ENCODE measurements around the gene GRIN3B.
A peak's percentile ranks its signal among the peaks of the same experiment; 100 is the strongest.

DNA sequence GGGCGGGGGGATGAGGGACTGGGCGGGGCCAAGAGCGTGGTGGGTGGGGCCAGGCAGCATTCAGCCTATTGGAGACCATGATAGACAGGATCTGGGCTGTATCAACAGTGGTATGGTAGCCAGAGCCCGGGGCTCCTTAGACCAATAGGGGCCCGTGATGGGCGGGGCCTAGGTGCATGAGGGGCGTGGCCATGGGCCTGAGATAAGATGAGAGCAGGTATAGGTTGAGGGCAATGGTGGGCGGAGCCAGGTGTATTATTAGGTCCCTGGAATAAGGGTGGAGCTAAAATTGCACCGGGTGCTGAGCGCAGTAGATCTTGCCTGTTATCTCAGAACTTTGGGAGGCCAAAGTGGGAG lies 45.0 kb downstream of the GRIN3B start:
- TF ChIP-seq, protein P1, sequence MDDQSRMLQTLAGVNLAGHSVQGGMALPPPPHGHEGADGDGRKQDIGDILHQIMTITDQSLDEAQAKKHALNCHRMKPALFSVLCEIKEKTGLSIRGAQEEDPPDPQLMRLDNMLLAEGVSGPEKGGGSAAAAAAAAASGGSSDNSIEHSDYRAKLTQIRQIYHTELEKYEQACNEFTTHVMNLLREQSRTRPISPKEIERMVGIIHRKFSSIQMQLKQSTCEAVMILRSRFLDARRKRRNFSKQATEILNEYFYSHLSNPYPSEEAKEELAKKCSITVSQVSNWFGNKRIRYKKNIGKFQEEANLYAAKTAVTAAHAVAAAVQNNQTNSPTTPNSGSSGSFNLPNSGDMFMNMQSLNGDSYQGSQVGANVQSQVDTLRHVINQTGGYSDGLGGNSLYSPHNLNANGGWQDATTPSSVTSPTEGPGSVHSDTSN (IDR thresholded peaks at IDR 0.05; ENCODE audit: insufficient replicate concordance, low read depth, low read length) = peak; percentile 78
- TF ChIP-seq HCFC1 (IDR thresholded peaks at IDR 0.05; ENCODE audit: low read length) (no peak), USF2 (IDR thresholded peaks at IDR 0.05; ENCODE audit: borderline replicate concordance, low read depth, low read length) (no peak), FOS (IDR thresholded peaks at IDR 0.05; ENCODE audit: borderline replicate concordance, extremely low read depth, insufficient read length) (no peak), CEBPB (IDR thresholded peaks at IDR 0.05; ENCODE audit: borderline replicate concordance in 1 of 2, low read depth in 2 of 2, low read length in 2 of 2) (no peak), NFIC (IDR thresholded peaks at IDR 0.05; ENCODE audit: low read depth, low read length) (no peak), GABPA (IDR thresholded peaks at IDR 0.05; ENCODE audit: low read depth) (no peak), DPF2 (IDR thresholded peaks at IDR 0.05) (no peak), NR2F1 (conservative IDR thresholded peaks at IDR 0.05) (no peak), CTCF (IDR thresholded peaks at IDR 0.05 in 2 of 3, conservative IDR thresholded peaks at IDR 0.05 in 1 of 3; ENCODE audit: control insufficient read depth in 2 of 3, extremely low read depth in 1 of 3, insufficient read depth in 1 of 3, low read depth in 3 of 3, low read length in 3 of 3) (no peak), ZSCAN29 (IDR thresholded peaks at IDR 0.05) (no peak), USF1 (IDR thresholded peaks at IDR 0.05; ENCODE audit: borderline replicate concordance, extremely low read length, insufficient read depth, low read depth, low read length) (no peak)
- TF ChIP-seq, protein P2, sequence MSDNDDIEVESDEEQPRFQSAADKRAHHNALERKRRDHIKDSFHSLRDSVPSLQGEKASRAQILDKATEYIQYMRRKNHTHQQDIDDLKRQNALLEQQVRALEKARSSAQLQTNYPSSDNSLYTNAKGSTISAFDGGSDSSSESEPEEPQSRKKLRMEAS (IDR thresholded peaks at IDR 0.05; ENCODE audit: low read depth, low read length) = no peak
- TF ChIP-seq, protein P3, sequence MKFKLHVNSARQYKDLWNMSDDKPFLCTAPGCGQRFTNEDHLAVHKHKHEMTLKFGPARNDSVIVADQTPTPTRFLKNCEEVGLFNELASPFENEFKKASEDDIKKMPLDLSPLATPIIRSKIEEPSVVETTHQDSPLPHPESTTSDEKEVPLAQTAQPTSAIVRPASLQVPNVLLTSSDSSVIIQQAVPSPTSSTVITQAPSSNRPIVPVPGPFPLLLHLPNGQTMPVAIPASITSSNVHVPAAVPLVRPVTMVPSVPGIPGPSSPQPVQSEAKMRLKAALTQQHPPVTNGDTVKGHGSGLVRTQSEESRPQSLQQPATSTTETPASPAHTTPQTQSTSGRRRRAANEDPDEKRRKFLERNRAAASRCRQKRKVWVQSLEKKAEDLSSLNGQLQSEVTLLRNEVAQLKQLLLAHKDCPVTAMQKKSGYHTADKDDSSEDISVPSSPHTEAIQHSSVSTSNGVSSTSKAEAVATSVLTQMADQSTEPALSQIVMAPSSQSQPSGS (IDR thresholded peaks at IDR 0.05; ENCODE audit: low read length) = no peak

All from GM12878 (cell line).